Endothelial cell of hepatic sinusoid (primary cell): Measurements from ENCODE around the gene PXT1.
"Not testable (repeated sequence)": the region's sequence is repeated elsewhere in the genome, so short reads cannot be mapped to it uniquely, and the experiment has no call there.

Experiments used
- in situ Hi-C: cut with HindIII; loops from 2 replicates; pipeline ENCODE4 v1.10.0; 2017; ENCODE audit warnings: low sequenced_read_pairs

PXT1 gene, protein sequence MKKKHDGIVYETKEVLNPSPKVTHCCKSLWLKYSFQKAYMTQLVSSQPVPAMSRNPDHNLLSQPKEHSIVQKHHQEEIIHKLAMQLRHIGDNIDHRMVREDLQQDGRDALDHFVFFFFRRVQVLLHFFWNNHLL

DNA sequence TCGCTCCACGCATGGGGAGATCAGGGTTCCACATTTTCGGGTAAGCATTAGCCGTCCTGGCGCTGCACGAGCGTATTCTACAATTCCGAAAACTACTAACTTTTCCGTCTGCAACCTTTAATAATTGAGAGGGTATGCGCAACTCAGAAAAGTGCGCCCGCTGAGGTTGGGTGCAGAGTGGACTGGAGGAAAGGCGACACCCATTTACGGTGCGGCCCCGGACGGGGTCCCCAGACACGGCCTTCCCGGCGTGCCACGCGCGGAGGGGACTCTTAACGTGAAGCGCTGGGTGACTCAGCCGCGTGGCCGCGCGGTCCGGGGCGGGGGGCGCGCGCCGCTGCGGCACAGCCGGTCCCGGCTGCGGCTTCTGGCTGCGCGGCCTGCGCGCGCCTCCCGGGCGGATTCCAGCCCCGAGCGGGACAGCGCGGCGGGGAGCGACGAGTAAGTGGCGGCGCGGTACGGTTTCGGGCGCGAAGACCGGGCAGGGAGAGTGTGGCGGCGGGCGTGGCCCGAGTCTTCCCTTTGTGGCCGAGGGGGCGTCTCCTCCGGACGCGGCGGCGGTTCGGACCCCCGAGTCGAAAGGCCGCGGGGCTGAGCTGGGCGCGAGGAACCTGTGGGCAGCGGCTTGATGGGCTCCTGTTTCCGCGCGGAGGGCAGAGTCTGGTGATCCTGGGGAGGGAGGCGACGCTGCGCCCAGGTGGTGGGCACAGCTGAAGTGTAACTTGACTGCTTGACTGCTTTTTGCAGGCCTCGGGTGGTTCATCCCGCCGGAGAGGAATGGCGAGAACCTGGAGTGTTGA is at the start of gene PXT1, which contains the start of gene KCTD20:
Gene PXT1 (minus strand): TSS at position 184 of the 800 bp plus-strand sequence. CDS start 16,772 bp downstream, outside the sequence.
Gene KCTD20 (plus strand): TSS at position 330 of the 800 bp plus-strand sequence. CDS start 27,098 bp downstream, outside the sequence.
- in situ Hi-C loops: no loop called here

DNA sequence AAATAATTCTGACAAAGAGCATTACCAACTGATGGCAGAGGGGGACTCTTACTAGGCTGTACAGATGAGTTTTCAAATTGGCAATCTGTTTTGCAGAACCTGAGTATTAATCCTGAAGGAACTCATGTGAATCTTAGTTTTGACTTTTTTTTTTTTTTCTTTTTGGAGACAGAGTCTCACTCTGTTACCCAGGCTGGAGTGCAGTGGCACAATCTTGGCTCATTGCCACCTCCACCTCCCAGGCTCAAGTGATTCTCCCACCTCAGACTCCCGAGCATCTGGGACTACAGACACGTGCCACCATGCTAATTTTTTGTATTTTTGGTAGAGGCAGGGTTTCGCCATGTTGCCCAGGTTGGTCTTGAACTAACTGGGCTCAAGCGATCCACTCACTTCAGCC is 49.4 kb upstream of the PXT1 start:
- in situ Hi-C loops: no loop called here

DNA sequence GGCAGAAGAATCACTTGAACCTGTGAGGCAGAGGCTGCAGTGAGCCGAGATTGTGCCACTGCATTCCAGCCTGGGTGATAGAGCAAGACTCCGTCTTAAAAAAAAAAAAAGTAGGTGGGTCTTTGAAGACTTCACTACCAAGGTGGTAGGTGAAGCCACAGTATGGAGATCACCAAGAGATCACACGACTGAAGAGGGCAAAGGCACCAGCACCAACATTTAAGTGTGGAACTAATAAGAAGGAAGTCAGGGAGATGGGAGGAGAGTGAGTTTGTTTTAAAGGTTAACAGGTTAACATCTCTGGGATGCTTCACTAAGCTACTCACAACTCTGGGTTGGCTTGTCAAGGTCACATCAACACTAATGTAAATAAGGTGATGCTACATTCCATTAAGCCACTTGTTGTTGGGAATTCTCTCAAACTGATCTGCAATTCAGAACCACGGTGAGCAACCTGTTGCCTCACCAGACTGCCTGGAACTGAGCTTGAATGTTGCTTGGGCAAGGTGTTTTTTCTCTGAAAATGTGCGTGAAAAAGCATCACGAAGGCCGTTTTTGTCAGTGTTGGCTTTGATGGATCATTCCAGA is 48.8 kb upstream of the PXT1 start:
- in situ Hi-C loops: no loop called here

DNA sequence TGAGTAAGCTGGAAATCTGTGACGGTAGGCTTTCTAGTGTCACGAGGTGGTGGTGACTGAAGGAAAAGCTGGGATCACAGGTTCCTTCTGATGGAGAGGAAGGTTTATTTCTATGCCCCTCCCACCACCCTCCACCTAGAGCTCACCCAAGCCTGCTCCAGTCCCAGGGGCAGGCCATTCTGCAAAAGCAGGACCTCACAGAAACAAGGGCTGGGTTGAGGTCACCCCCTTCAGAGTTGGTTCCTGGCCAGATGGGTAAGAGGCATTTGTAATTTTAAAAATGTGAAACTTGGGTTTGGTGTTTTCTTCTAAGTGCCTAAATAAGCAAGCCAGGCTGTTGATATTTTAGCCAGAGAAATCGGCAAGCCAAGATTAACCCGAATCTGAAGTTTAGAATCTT is 46.8 kb upstream of the PXT1 start:
- in situ Hi-C loops: no loop called here

DNA sequence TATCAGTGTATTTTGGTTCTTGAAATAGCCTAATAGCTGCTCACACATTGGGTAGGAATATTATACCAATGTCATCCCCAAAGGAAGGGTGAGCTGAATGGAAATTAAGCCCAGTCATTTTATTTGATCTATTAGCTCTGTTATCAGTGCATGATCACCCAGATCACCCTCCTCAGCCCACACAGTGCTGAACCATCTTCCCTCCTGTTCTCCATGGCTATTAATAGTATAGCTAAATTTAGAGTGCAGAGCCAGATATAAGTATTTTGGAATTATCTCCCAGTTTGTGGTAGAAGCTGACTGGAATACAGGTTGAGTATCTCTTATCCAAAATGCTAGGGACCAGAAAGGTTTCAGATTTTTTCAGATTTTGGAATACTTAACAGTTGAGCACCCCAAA is 45.6 kb upstream of the PXT1 start:
- in situ Hi-C loops: no loop called here

DNA sequence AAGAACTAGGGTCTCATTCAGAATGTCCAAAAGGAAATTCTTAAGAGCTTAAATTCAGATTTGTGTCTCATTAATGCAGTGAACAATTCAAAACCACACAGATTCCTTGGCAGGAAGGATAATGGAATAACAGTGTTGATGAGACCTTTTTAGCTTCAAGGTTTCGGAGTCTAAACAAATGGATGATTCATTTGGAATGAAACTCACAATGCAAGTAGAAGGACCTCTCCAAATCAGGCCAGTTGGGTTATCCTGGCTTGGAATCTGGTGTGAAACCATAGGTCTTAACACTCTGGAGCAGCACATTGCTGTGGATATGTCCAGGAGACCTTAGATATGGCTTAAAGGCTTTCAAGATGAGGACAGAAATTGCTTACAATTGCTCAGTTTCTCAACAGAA is 45.0 kb upstream of the PXT1 start:
- in situ Hi-C loops: no loop called here

DNA sequence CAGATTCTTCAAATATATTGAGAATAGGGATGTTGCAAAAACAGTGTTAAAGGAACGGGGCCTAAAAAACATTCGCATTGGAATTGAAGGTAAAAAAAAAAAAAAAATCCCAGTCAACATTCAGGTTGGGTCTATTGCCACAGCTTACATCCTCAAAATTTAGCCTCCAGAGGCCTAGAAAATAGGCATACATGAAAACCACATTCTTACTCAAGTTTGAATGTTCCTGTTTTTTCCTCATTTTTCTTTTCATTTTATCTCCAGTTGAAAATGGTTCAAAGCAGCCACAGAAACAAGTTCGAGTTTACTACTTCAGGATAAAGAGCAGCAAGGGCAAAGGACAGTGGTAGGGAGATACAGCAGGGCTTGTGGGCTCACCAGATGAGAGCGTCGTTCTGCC is 42.1 kb upstream of the PXT1 start:
- in situ Hi-C loops: loop anchor here (5.0 kb wide), 1 partner anchor 33 kb away; no protein-coding TSS in a partner anchor

DNA sequence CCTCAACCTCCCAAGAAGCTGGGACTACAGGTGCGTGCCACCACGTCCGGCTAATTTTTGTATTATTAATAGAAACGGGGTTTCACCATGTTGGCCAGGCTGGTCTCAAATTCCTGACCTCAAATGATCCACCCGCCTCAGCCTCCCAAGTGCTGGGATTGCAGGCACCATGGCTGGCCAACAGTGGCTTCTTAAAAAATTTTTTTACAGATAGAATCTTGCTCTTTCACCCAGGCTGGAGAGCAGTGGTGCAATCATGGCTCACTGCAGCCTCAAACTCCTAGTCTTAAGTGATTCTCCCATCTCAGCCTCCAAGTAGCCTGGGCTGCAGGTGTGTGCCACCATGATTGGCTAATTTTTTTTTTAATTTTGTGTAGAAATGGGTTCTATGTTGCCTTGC is 40.7 kb upstream of the PXT1 start:
- in situ Hi-C loops: loop anchor here (5.0 kb wide), 1 partner anchor 34 kb away; no protein-coding TSS in a partner anchor

DNA sequence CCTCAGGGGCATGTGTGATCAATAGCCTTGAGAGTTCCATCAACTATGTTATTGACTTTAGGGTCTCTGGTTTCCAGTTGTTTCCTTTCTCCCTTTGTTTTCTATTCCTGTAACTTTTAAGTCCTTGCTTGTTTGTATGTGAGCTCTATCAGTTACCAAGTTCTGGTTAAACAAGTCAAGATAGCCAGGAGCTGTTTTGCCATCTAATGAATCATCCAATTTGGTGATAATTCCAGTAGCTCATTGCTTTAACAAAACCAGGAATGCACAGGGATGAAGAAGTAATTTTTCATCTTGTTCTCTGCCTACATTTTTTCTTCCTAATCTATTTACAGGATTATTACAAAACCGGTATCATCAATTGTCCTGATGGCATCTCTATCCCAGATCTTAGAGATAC is 36.6 kb upstream of the PXT1 start:
- in situ Hi-C loops: no loop called here

DNA sequence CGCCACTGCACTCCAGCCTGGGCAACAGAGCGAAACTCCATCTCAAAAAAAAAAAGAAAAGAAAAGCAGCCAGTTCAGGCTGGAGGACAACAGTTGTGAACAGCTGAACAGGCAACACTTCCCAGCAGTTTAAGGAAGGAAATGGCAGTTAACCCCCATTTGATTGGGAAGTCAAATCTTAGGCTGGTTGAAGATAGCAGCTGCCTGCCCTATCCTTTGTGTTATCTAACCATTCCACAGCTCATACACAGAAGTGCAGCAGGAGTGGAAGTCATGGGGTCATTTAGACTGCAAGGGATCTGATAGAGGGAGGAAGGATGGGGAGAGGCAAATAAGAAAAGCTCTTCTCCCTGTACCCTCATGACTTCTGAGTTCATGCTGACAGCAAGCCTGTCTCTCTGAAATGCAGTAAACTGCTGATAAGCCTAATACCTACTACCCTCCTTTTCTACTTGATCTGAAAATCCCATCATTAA is 35.4 kb upstream of the PXT1 start:
- in situ Hi-C loops: no loop called here

DNA sequence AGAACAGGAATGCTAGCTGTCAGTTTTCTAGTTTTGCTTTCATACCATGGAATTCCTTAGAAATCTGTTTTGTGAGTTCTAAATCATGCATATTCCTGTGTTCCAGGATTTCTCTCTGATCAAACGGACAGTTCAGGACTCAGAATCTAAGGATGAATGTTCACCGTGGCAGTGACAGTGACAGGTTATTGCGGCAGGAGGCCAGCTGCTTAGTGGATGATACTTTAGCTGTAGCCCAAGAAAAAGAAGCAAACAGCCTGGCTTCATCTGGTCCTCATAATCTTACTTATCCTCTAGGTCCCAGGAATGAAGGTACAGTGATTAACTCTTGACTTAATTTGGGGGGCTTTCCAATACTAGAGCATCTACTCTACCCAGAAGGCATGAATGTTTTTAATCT is 27.3 kb upstream of the PXT1 start:
- in situ Hi-C loops: no loop called here

DNA sequence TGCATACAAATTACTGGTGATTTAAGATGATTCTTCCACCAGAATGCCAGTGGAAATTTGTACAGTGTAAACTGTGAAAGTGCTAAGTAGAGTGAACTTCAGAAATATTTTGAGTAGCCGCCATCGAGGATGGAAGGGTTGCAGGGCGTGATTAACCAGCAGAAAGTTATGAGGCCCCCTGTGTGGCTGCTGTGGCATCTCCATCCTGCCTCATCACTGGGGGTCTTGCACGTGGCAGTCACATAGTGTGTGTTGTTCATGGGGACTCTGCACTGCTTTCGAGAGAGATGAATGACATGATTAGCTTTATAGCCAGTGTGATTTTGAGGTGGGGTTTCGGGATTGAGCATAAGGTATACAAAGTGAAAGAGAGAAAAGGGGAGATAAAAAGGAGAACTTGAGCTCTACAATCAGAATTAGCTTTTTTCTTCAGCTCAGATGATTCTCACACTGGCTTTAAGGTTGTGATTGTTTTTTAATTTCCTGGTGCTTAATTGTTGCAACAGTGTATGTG is 26.6 kb upstream of the PXT1 start:
- in situ Hi-C loops: no loop called here

DNA sequence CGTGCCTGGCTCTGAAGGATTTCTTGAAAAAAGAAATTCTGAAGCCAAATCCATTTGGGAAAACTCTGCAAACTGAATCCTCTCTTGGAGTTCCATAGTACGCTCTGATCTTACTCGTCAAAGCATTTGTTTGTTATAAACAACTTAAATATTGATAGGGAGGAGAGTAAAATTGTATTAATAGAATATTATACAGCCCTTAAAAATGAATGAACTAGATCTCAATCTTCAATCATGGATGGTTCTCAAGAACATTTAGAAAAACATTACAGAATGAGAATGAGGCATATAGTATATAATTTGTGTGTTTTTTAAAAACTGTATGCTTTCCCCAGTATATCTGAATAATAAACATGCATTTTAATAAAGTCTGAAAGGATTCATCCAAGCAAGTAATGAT is 25.0 kb upstream of the PXT1 start:
- in situ Hi-C loops: no loop called here

DNA sequence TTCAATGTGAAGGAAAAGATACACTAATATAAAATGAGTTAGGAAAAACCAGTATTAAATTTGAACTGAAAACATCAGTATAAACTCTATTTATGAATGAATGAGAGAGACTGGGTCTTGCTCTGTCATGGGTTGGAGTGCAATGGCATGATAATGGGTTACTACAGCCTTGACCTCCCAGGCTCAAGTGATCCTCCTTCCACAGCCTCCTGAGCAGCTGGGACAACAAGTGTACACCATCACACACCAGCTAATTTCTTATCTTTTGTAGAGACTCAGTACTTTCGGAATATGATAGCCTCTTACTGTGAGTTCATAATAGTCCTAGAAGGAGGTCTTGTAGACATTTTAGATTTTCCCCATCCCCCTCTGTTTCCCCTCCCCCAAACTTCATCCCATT is 21.6 kb upstream of the PXT1 start:
- in situ Hi-C loops: no loop called here

DNA sequence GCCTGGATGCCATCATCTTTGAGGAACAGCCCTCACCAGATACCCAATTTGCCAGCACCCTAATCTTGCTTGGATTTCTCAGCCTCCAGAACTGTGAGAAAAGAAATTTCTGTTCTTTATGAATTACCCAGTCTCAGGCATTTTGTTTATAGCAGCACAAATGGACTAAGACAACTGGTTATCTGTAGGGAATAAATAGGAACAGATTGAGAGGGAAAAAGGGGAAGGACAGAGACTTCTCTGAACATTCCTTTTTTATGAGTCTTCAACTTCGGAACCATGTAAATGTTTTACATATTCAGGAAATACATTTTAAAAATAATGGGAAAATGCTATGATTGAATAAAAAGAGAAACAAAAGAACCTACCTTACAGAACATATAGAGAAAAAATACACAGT is 21.0 kb upstream of the PXT1 start:
- in situ Hi-C loops: no loop called here

DNA sequence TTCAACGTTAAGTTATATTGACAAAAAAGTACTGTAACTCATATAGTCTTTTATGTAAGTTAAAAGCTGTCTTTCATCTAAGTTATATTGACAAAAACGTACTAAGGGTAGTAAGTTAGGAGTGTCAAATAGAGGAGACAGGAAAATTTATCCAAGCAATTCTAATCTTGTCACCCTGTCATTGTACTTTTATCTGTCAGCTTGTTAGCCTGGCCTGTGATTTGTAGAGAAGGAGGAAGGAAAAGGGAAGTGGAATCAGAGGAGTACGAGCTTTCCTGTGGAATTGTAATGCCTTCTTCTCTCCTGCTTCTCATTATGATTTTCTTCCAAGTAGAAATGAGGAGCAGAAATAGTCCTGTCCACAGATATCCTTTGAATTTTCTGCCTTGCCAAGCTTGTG is 19.0 kb upstream of the PXT1 start:
- in situ Hi-C loops: no loop called here

DNA sequence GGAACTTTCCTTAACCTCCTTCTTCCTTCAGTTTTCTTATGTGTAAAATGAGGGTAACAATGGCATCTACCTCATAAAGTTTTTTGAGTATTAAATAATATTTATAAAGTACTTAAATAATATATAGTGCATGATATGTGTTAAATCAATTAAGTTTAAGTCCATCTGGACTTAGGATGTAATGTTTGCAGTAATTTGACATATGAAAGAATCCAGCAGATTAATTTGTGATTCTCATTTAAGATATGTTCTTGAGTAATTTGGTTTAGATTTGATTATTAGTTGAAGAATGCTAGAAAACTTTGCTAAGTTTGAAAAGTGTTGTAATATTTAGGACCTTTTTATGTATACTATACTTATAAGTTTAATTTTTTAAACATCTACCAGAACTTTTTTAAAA is 18.3 kb upstream of the PXT1 start:
- in situ Hi-C loops: no loop called here

DNA sequence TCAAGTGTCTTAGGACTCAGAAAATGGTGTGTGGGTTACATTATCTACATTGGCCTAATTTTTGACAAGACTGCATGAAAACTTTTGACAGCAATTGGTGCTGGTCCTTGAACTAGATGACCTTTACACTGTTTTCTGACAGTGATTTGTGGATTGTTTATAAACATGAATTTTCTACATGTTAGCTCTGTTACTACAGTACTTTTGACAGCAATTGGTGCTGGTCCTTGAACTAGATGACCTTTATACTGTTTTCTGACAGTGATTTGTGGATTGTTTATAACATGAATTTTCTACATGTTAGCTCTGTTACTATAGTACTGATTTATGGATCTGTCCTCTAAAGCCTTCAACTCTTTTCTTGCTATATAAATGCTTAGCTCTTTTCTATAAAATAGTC is 16.8 kb upstream of the PXT1 start:
- in situ Hi-C loops: no loop called here

DNA sequence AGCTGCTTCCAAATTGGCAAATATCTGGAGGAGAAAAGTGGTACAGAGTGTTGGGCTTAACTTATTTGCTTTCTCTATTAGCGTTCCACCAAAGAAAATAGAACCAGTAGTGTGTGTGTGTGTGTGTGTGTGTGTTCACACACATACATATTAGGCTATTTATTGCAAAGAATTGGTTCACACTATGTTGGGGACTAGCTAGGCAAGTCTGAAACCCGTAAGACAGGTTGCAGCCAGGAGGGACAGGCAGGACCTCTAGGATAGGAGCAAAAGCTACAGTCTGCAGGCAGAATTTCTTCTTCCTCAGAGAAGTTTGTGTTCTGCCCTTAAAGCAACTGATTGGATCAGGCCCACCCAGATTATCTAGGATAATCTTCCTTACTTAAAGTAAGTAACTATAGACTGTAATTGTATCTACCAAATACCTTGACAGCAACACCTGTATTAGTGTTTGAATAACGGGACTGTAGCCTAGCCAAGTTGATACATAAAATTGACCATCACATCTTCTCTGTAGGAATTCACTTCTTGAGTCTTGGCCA is 12.9 kb upstream of the PXT1 start:
- in situ Hi-C loops: no loop called here

DNA sequence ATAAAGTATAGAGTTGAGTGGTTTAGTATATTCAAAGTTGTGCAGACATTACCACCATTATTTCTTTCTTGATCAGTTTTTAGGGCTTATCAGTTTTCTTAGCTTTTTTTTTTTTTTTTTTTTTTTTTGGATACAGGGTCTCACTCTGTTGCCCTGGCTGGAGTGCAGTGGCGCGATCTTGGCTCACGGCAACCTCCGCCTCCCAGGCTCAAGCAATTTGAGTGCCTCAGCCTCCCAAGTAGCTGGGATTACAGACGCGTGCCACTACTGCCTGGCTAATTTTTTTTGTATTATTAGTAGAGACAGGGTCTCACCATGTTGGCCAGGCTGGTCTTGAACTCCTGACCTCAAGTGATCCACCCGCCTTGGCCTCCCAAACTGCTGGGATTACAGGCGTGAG is 10.2 kb upstream of the PXT1 start:
- in situ Hi-C loops: not testable (repeated sequence)

DNA sequence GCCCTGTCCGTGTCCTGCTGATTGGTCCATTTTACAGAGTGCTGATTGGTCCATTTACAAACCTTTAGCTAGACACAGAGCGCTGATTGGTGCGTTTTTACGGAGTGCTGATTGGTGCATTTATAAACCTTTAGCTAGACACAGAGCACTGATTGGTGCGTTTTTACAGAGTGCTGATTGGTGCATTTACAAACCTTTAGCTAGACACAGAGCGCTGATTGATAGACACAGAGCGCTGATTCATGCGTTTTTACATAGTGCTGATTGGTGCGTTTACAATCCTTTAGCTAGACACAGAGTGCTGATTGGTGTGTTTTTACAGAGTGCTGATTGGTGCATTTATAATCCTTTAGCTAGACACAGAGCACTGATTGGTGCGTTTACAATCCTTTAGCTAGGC is 6.5 kb upstream of the PXT1 start:
- in situ Hi-C loops: not testable (repeated sequence)

DNA sequence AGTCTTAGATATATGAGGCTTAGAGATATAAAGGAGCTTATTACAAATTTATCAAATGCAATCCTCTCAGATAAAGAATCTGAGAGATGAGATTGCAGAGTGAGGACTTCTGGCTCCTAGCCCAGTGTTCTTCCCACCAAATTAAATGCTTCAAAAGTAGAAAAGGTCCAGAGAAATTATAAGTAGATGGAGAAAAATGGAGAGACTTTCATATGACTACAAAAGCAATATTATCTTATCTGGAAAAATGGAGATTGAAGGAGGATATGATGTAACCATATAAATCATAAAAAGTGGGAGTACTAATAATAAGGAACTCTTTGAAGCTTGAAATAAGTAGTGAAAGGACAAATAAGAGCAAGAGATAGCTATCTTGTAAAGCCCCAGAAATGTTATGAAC is 3.0 kb upstream of the PXT1 start:
- in situ Hi-C loops: no loop called here
